Measurements from ENCODE around the gene RBM12.
A peak's percentile ranks its signal among the peaks of the same experiment; 100 is the strongest.

DNA sequence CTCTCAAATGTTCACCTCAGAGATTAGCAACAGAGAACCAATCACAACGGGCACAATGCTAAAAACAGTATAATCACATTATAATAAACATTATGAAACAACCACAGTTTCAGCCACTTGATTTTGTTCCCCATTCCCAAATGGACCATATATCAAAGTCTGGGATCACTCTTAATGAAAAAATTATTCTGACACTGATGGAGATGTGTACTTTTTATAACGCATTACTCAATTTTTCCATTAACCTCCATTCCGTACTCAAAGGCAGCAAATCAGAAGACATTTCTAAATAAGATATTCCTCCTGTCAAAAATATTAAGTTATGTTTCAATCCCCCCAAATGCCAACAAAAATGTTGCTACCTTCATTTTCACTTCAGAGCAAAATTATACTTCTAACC is 2.8 kb downstream of the RBM12 start:
- TF ChIP-seq, protein P1, sequence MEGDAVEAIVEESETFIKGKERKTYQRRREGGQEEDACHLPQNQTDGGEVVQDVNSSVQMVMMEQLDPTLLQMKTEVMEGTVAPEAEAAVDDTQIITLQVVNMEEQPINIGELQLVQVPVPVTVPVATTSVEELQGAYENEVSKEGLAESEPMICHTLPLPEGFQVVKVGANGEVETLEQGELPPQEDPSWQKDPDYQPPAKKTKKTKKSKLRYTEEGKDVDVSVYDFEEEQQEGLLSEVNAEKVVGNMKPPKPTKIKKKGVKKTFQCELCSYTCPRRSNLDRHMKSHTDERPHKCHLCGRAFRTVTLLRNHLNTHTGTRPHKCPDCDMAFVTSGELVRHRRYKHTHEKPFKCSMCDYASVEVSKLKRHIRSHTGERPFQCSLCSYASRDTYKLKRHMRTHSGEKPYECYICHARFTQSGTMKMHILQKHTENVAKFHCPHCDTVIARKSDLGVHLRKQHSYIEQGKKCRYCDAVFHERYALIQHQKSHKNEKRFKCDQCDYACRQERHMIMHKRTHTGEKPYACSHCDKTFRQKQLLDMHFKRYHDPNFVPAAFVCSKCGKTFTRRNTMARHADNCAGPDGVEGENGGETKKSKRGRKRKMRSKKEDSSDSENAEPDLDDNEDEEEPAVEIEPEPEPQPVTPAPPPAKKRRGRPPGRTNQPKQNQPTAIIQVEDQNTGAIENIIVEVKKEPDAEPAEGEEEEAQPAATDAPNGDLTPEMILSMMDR (IDR thresholded peaks at IDR 0.05; ENCODE audit: low read depth, low read length, missing input control): no peak
- TF ChIP-seq SP1 (IDR thresholded peaks at IDR 0.05) (no peak), RAD21 (IDR thresholded peaks at IDR 0.05) (no peak), RXRA (IDR thresholded peaks at IDR 0.05) (no peak), YY1 (IDR thresholded peaks at IDR 0.05) (no peak), TAF1 (conservative IDR thresholded peaks at IDR 0.05) (no peak), JUND (IDR thresholded peaks at IDR 0.05) (peak in 1 of 2 donors; percentile 54), HNF4G (IDR thresholded peaks at IDR 0.05) (no peak), EGR1 (IDR thresholded peaks at IDR 0.05; ENCODE audit: low read depth in 2 of 2) (no peak), NR2F2 (IDR thresholded peaks at IDR 0.05) (no peak)
- TF ChIP-seq, protein P2, sequence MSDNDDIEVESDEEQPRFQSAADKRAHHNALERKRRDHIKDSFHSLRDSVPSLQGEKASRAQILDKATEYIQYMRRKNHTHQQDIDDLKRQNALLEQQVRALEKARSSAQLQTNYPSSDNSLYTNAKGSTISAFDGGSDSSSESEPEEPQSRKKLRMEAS (IDR thresholded peaks at IDR 0.05): no peak
- TF ChIP-seq, protein P3, sequence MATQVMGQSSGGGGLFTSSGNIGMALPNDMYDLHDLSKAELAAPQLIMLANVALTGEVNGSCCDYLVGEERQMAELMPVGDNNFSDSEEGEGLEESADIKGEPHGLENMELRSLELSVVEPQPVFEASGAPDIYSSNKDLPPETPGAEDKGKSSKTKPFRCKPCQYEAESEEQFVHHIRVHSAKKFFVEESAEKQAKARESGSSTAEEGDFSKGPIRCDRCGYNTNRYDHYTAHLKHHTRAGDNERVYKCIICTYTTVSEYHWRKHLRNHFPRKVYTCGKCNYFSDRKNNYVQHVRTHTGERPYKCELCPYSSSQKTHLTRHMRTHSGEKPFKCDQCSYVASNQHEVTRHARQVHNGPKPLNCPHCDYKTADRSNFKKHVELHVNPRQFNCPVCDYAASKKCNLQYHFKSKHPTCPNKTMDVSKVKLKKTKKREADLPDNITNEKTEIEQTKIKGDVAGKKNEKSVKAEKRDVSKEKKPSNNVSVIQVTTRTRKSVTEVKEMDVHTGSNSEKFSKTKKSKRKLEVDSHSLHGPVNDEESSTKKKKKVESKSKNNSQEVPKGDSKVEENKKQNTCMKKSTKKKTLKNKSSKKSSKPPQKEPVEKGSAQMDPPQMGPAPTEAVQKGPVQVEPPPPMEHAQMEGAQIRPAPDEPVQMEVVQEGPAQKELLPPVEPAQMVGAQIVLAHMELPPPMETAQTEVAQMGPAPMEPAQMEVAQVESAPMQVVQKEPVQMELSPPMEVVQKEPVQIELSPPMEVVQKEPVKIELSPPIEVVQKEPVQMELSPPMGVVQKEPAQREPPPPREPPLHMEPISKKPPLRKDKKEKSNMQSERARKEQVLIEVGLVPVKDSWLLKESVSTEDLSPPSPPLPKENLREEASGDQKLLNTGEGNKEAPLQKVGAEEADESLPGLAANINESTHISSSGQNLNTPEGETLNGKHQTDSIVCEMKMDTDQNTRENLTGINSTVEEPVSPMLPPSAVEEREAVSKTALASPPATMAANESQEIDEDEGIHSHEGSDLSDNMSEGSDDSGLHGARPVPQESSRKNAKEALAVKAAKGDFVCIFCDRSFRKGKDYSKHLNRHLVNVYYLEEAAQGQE (IDR thresholded peaks at IDR 0.05): no peak
- TF ChIP-seq, protein P4, sequence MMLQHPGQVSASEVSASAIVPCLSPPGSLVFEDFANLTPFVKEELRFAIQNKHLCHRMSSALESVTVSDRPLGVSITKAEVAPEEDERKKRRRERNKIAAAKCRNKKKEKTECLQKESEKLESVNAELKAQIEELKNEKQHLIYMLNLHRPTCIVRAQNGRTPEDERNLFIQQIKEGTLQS (IDR thresholded peaks at IDR 0.05): no peak
- TF ChIP-seq, protein P5, sequence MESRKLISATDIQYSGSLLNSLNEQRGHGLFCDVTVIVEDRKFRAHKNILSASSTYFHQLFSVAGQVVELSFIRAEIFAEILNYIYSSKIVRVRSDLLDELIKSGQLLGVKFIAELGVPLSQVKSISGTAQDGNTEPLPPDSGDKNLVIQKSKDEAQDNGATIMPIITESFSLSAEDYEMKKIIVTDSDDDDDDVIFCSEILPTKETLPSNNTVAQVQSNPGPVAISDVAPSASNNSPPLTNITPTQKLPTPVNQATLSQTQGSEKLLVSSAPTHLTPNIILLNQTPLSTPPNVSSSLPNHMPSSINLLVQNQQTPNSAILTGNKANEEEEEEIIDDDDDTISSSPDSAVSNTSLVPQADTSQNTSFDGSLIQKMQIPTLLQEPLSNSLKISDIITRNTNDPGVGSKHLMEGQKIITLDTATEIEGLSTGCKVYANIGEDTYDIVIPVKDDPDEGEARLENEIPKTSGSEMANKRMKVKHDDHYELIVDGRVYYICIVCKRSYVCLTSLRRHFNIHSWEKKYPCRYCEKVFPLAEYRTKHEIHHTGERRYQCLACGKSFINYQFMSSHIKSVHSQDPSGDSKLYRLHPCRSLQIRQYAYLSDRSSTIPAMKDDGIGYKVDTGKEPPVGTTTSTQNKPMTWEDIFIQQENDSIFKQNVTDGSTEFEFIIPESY (IDR thresholded peaks at IDR 0.05): no peak

Measured in liver (tissue), 3 donors.